ENCODE results near the gene FGF21.

Gene FGF21

DNA sequence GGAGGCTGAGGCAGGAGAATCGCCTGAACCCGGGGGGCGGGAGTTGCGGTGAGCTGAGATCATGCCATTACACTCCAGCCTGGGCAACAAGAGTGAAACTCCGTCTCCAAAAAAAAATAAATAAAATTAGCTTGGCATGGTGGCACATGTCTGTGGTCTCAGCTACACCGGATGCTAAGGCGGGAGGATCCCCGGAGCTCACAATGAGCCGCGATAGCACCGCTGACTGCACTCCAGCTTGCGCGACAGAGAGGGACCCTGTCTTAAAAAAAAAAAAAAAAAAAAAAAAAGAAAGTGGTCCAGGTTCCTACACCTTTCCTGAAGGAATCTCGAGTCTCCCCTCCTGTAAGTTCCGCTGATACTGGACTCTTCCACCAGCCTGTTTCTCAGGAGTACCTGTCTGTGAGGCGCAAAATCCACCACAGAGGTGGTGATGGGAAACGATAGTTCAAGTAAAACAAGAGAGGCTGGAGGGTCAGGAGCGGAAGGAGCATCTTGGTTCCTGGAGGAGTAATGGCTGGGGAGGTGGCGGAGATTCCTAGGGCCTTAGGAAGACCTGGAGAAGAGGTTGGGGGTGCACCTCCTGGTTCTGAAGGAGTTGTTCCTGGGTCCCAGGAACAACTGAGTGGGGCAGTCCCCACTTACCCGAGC lies 3.4 kb upstream of the FGF21 start:
- Histone ChIP-seq H4K20me1 (ENCODE audit: low read depth, low read length) (no peaks in the 10 kb centered on the region), H3K36me3 (ENCODE audit: low read length) (no peaks in the 10 kb centered on the region), H3K79me2 (ENCODE audit: insufficient read depth, low read length) (no peaks in the 10 kb centered on the region), H2AFZ (ENCODE audit: low read depth, low read length, severe bottlenecking) (peak overlapping the region; percentile 28), H3K4me3 (ENCODE audit: insufficient read depth, low read length, poor library complexity, severe bottlenecking) (no peak overlapping the region), H3K27me3 (ENCODE audit: low read length) (no peaks in the 10 kb centered on the region), H3K9me2 (replicated peaks; ENCODE audit: insufficient read depth, low read length) (no peaks in the 10 kb centered on the region), H3K9me3 (ENCODE audit: insufficient read depth, low read length) (no peaks in the 10 kb centered on the region), H3F3A (ENCODE audit: insufficient read depth) (no peaks in the 10 kb centered on the region), H3K27ac (ENCODE audit: low read depth, low read length) (no peak overlapping the region), H3K4me2 (ENCODE audit: low read depth, low read length, poor library complexity, severe bottlenecking) (peak overlapping the region; percentile 47), H3K9ac (ENCODE audit: low read length) (peak overlapping the region; percentile 28; the same call in 1 of the 2 replicates)
- TF ChIP-seq, protein P1, sequence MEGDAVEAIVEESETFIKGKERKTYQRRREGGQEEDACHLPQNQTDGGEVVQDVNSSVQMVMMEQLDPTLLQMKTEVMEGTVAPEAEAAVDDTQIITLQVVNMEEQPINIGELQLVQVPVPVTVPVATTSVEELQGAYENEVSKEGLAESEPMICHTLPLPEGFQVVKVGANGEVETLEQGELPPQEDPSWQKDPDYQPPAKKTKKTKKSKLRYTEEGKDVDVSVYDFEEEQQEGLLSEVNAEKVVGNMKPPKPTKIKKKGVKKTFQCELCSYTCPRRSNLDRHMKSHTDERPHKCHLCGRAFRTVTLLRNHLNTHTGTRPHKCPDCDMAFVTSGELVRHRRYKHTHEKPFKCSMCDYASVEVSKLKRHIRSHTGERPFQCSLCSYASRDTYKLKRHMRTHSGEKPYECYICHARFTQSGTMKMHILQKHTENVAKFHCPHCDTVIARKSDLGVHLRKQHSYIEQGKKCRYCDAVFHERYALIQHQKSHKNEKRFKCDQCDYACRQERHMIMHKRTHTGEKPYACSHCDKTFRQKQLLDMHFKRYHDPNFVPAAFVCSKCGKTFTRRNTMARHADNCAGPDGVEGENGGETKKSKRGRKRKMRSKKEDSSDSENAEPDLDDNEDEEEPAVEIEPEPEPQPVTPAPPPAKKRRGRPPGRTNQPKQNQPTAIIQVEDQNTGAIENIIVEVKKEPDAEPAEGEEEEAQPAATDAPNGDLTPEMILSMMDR (IDR thresholded peaks at IDR 0.05; ENCODE audit: insufficient read depth, low read length, poor library complexity, severe bottlenecking): no peak
- no peak for TF ChIP-seq EZH2phosphoT487 (conservative IDR thresholded peaks at IDR 0.05; ENCODE audit: low read length)

DNA sequence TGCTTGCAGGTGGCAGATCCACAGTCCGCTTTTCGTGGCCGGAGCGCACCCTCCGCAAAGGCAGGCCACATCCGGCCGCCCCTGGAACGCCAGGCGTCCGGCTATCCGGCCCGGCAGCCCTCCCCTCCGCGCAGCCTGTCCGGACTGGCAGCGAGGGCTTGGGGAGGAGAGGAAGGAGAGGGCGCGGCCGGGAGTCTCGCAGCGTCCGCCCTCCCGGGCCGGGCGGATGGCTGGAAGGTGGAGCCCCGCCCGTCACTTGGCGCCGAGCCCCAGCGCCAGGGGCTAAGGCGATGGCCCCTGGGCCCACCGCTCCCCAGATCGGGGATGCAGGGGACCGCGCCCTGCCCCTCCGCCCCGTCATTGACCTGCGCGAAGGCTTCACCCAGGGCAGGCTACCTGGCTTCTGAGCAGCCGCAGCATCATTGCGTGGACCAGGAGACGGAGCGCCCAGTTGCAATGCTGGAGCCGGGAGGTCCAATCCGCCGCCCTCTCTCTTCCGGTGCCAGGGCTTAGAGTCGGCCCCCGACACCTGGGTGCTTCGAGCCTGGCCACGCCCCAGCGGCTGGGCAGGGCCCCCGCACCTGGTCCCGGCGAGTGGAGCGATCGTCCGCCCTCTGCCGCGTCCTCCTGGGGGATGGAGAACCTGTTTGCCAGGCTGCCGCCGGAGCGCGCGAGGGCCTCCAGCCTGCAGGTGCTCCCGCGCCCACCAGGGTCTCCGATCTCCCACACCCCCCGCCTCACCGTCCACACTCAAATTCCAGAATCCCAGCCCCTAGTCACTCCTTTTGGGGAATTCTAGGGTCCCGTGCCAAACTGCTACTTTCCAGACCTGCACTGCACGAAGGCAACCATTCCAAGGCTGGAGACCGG lies 2.6 kb upstream of the FGF21 start, which contains the start of gene FUT1:
Gene FUT1 (minus strand): TSS at position 146 of the 870 bp plus-strand sequence. CDS start 1,360 bp downstream, outside the sequence.
- H3K79me2 ChIP-seq (ENCODE audit: insufficient read depth, low read length): no peaks in the 10 kb centered on the region
- no peaks in the 10 kb centered on the region for H3K9me3 ChIP-seq (ENCODE audit: insufficient read depth, low read length)
- no peaks in the 10 kb centered on the region for H3K9me2 ChIP-seq (replicated peaks; ENCODE audit: insufficient read depth, low read length)
- peak within 1 kb of the TSS; percentile 28; the same call in 1 of the 2 replicates for H3K9ac ChIP-seq (ENCODE audit: low read length)
- no peak within 1 kb of the TSS for H3K27ac ChIP-seq (ENCODE audit: low read depth, low read length)
- TF ChIP-seq, protein P1 (IDR thresholded peaks at IDR 0.05; ENCODE audit: insufficient read depth, low read length, poor library complexity, severe bottlenecking): no peak
- no peaks in the 10 kb centered on the region for H4K20me1 ChIP-seq (ENCODE audit: low read depth, low read length)
- H3K4me3 ChIP-seq (ENCODE audit: insufficient read depth, low read length, poor library complexity, severe bottlenecking): no peak within 1 kb of the TSS
- peak within 1 kb of the TSS; percentile 28 for H2AFZ ChIP-seq (ENCODE audit: low read depth, low read length, severe bottlenecking)
- H3F3A ChIP-seq (ENCODE audit: insufficient read depth): no peaks in the 10 kb centered on the region
- H3K36me3 ChIP-seq (ENCODE audit: low read length): no peaks in the 10 kb centered on the region
- peak within 1 kb of the TSS; percentile 47 for H3K4me2 ChIP-seq (ENCODE audit: low read depth, low read length, poor library complexity, severe bottlenecking)
- no peaks in the 10 kb centered on the region for H3K27me3 ChIP-seq (ENCODE audit: low read length)

DNA sequence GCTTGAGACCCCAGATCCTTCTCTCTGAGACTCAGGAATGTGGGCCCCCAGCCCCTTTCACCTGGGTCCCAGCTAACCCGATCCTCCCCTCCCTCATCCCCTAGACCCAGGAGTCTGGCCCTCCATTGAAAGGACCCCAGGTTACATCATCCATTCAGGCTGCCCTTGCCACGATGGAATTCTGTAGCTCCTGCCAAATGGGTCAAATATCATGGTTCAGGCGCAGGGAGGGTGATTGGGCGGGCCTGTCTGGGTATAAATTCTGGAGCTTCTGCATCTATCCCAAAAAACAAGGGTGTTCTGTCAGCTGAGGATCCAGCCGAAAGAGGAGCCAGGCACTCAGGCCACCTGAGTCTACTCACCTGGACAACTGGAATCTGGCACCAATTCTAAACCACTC lies 463 bp downstream of the FGF21 start:
- H3K9ac ChIP-seq (ENCODE audit: low read length): no peak overlapping the region
- no peaks in the 10 kb centered on the region for H3F3A ChIP-seq (ENCODE audit: insufficient read depth)
- H3K4me3 ChIP-seq (ENCODE audit: insufficient read depth, low read length, poor library complexity, severe bottlenecking): no peak overlapping the region
- H3K9me2 ChIP-seq (replicated peaks; ENCODE audit: insufficient read depth, low read length): no peaks in the 10 kb centered on the region
- no peaks in the 10 kb centered on the region for H3K27me3 ChIP-seq (ENCODE audit: low read length)
- H3K79me2 ChIP-seq (ENCODE audit: insufficient read depth, low read length): no peaks in the 10 kb centered on the region
- H2AFZ ChIP-seq (ENCODE audit: low read depth, low read length, severe bottlenecking): no peak overlapping the region
- TF ChIP-seq, protein P1 (IDR thresholded peaks at IDR 0.05; ENCODE audit: insufficient read depth, low read length, poor library complexity, severe bottlenecking): no peak
- TF ChIP-seq EZH2phosphoT487 (conservative IDR thresholded peaks at IDR 0.05; ENCODE audit: low read length): no peak
- no peak overlapping the region for H3K27ac ChIP-seq (ENCODE audit: low read depth, low read length)
- H3K4me2 ChIP-seq (ENCODE audit: low read depth, low read length, poor library complexity, severe bottlenecking): no peak overlapping the region
- H3K9me3 ChIP-seq (ENCODE audit: insufficient read depth, low read length): no peaks in the 10 kb centered on the region
- no peaks in the 10 kb centered on the region for H3K36me3 ChIP-seq (ENCODE audit: low read length)
- no peaks in the 10 kb centered on the region for H4K20me1 ChIP-seq (ENCODE audit: low read depth, low read length)
